Breast epithelium (tissue), 4 donors: ENCODE results near the gene SPSB1. TPM values are rescaled to one million over a fixed set of nuclear protein-coding genes. Genes with fewer than 3 reads are reported as not detected.

Source experiments
- DNase-seq, 2 donors: peaks; one replicate each; pipeline ENCODE4 v3.0.0-alpha.2; 2019; ENCODE audit warnings: low spot score in 2 of 2
- H3K27ac ChIP-seq, 2 donors: fragments of 200-600 bp; sonication (generic) in 1 of 2; one replicate each; pipeline ENCODE4 v1.5.1; 2016 to 2019; ENCODE audit warnings: mild to moderate bottlenecking in 1 of 2
- H3K27me3 ChIP-seq, 2 donors: fragments of 200-600 bp; sonication (generic) in 1 of 2; one replicate each; pipeline versions ENCODE4 v1.5.1 to v1.6.0; 2017 to 2019; ENCODE audit warnings: control low read depth in 1 of 2, mild to moderate bottlenecking in 1 of 2
- H3K36me3 ChIP-seq: fragments of 200-600 bp; one replicate; pipeline ENCODE4 v1.5.1; 2019
- H3K4me1 ChIP-seq, 2 donors: fragments of 200-600 bp; sonication (generic); one replicate each; pipeline ENCODE4 v1.5.1; 2016 to 2019; ENCODE audit warnings: control low read depth in 1 of 2
- H3K4me3 ChIP-seq, 3 donors: fragments of 200-600 bp; sonication (generic); 1 replicate in 2 of 3; 2 replicates in 1 of 3; pipeline ENCODE4 v1.5.1; 2016 to 2019; ENCODE audit warnings: mild to moderate bottlenecking in 3 of 3, moderate library complexity in 2 of 3
- H3K9me3 ChIP-seq, 2 donors: fragments of 200-600 bp; sonication (generic) in 1 of 2; one replicate each; pipeline ENCODE4 v1.5.1; 2016 to 2019; ENCODE audit warnings: control low read depth in 1 of 2
- POLR2A ChIP-seq: fragments of 450-650 bp; IDR thresholded peaks from one replicate; pipeline ENCODE4 v1.6.1; 2016; ENCODE audit warnings: antibody characterized with exemption, mild to moderate bottlenecking, moderate library complexity
- POLR2AphosphoS5 ChIP-seq, 3 donors: sonication (generic); formaldehyde crosslinking; IDR thresholded peaks; one replicate each; pipeline ENCODE4 v1.6.1; 2017; ENCODE audit warnings: antibody characterized with exemption in 3 of 3
- intact Hi-C: fragments of 100-400 bp; cut with DNase I; formaldehyde crosslinking; loops from one replicate; pipeline ENCODE4 v1.15.1; 2023; ENCODE audit warnings: low total_unique reads
- total RNA-seq, 3 donors: library from RNA; depleted of rRNA; stranded (reverse); fragments of >200 nt; gene quantifications; one replicate each; pipeline ENCODE4 v1.1.0, GENCODE V29; 2016
- TF ChIP-seq, protein P1 (sequence below), 3 donors: fragments of 450-650 bp; IDR thresholded peaks; one replicate each; pipeline ENCODE4 v1.5.1; 2016 to 2017; ENCODE audit warnings: antibody characterized with exemption in 3 of 3, mild to moderate bottlenecking in 3 of 3, moderate library complexity in 3 of 3

SPSB1 gene
- total RNA-seq, 3 donors from 2014 or later = 30.6 to 52.5 (median 34.4) TPM

DNA sequence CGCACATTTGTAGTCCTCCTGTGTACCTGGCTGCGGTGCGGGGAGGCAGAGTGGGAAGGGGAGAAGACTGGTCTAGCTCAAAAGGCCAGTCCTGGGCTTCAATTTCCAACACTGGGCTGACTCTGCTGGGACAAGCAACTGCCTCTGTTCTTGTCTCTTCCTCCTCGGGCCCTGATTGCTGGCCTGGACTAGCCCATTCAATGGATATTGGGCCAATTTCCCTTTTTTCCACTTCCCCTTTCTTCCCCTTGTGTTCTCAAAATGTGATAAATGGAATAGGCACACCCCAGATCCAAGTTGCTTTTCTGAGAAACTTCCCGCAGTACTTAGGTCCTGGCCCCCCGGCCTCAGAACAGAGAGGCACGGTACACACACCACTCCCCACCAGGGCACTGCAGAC lies 48.2 kb downstream of the SPSB1 start:
- H3K27me3 ChIP-seq = no peaks in the 10 kb centered on the region
- no peaks in the 10 kb centered on the region for H3K36me3 ChIP-seq
- H3K9me3 ChIP-seq = no peaks in the 10 kb centered on the region
- DNase-seq = no peak
- peaks cover 15 to 20% of the 10 kb centered on the region in 2 donors for H3K4me1 ChIP-seq
- TF ChIP-seq POLR2A (no peak), POLR2AphosphoS5 (IDR thresholded peaks at IDR 0.05) (no peak)
- TF ChIP-seq, protein P1, sequence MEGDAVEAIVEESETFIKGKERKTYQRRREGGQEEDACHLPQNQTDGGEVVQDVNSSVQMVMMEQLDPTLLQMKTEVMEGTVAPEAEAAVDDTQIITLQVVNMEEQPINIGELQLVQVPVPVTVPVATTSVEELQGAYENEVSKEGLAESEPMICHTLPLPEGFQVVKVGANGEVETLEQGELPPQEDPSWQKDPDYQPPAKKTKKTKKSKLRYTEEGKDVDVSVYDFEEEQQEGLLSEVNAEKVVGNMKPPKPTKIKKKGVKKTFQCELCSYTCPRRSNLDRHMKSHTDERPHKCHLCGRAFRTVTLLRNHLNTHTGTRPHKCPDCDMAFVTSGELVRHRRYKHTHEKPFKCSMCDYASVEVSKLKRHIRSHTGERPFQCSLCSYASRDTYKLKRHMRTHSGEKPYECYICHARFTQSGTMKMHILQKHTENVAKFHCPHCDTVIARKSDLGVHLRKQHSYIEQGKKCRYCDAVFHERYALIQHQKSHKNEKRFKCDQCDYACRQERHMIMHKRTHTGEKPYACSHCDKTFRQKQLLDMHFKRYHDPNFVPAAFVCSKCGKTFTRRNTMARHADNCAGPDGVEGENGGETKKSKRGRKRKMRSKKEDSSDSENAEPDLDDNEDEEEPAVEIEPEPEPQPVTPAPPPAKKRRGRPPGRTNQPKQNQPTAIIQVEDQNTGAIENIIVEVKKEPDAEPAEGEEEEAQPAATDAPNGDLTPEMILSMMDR (IDR thresholded peaks at IDR 0.05) = no peak
- peak overlapping the region in 1 of 2 donors; percentile 57 for H3K27ac ChIP-seq
- intact Hi-C loops = no loop called here
- H3K4me3 ChIP-seq = no peak overlapping the region

DNA sequence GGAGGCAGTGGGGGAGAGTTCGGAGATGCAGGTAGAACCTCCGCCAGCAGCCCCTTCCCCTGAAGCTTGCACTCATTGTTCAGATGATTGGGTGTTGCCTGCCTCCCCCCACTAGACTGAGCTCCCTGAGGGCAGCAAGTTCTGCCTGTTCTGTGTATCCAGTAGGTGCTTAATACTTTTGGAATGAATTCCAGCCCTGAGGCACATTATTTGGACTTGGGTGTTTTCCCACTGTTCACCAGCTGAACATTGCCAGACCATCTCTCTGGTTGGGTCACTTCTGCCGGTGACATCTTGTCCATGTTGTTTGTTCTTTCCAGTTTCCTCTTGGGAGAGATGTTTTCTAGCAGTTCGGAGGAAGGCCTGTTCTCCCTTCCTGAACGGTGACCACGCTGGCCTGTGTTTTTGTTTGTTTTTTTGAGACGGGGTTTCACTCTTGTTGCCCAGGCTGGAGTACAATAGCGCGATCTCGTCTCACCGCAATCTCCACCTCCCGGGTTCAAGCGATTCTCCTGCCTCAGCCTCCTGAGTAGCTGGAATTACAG lies 48.7 kb downstream of the SPSB1 start:
- intact Hi-C loops = no loop called here
- peak overlapping the region; percentile 57 to 71 for H3K27ac ChIP-seq
- H3K36me3 ChIP-seq = no peaks in the 10 kb centered on the region
- no peak overlapping the region for H3K4me3 ChIP-seq
- TF ChIP-seq POLR2A (no peak), POLR2AphosphoS5 (IDR thresholded peaks at IDR 0.05) (no peak)
- TF ChIP-seq, protein P1 (IDR thresholded peaks at IDR 0.05) = no peak
- DNase-seq = no peak
- no peaks in the 10 kb centered on the region for H3K27me3 ChIP-seq
- H3K9me3 ChIP-seq = no peaks in the 10 kb centered on the region
- peaks cover 15 to 24% of the 10 kb centered on the region in 2 donors for H3K4me1 ChIP-seq

DNA sequence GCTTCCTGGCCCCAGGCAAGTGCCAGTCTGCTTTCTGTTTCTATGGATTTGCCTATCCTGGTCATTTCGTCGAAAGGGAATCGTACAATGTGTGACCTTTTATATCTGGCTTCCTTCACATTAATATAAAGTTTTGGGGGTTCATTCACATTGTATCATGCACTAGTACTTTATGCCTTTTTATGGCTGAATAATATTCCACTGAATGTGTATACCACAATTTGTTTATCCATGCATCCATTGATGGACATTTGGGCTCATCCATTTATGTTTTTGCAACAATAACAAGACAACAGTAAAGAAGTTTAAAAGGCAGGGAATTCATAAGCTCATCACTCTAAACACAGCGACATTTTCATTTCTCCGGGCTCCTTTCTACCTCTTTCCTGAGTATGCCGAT lies 50.6 kb downstream of the SPSB1 start:
- no peak overlapping the region for H3K4me3 ChIP-seq
- peaks cover 12 to 28% of the 10 kb centered on the region in 2 donors for H3K4me1 ChIP-seq
- intact Hi-C loops = no loop called here
- H3K27me3 ChIP-seq = no peaks in the 10 kb centered on the region
- H3K36me3 ChIP-seq = no peaks in the 10 kb centered on the region
- H3K27ac ChIP-seq = no peak overlapping the region
- TF ChIP-seq POLR2A (no peak), POLR2AphosphoS5 (IDR thresholded peaks at IDR 0.05) (no peak)
- TF ChIP-seq, protein P1 (IDR thresholded peaks at IDR 0.05) = no peak
- DNase-seq = no peak
- H3K9me3 ChIP-seq = no peaks in the 10 kb centered on the region

DNA sequence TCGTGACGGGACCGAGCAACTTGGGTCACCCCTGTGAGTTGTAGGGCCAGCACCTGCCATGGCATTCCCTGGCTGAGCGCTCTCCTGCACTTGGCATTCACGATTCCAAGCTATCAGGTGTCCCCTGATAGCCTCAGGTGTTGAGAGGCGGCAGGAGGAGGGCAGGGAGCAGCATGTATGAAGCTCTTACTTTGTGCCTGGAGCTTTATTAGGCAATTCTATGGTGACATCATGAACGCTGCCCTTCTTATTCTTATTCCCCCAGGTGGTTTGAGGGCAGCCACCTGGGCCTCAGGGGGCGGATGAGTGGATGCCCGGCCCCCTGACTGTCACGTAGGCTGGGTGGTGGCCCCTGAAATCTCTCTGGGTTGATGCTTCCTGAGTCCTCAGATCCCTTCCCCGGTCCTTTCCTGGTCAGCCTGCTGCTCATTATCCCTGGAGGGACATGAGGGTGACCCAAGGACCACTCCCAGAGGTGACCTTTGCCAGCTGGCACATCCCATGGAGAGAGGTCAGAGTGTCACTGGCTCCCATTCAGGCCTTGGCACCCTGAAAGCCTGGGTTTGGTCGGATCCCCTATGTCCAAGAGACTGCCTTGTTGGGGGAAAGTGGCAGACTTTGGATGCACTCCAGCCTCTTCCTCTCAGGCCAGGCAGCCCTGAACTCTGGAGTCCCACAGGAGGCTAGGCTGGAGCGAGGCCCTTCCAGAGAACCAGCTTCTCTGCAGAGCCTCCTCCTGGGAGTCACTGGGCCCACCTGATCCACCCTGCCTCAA lies 51.9 kb downstream of the SPSB1 start:
- H3K4me1 ChIP-seq = peaks cover 8 to 23% of the 10 kb centered on the region in 2 donors
- no peaks in the 10 kb centered on the region for H3K9me3 ChIP-seq
- H3K36me3 ChIP-seq = no peaks in the 10 kb centered on the region
- H3K4me3 ChIP-seq = no peak overlapping the region
- TF ChIP-seq POLR2AphosphoS5 (IDR thresholded peaks at IDR 0.05) (no peak), POLR2A (no peak)
- TF ChIP-seq, protein P1 (IDR thresholded peaks at IDR 0.05) = no peak
- no peak for DNase-seq
- no peaks in the 10 kb centered on the region for H3K27me3 ChIP-seq
- intact Hi-C loops = no loop called here
- peak overlapping the region; percentile 62 to 85 for H3K27ac ChIP-seq

DNA sequence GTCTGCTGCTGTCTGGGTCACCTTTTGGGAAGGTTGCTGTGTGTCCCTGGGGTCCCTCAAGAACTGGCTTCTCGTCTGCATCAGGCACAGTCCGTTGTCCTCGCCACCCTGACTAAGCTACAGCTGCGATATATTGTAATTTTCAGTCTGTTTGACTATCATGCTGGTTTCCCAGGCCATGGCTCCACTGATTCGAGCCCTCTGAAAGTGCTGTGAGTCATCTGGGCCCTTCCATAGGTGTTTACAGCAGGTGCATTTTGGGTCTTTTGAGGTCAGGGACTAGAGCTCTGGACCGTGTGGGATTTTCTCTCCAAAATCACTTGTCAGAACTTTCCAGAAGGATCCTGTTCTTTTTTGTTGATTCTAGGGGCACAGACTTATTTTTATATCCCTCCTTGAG lies 52.8 kb downstream of the SPSB1 start:
- intact Hi-C loops = no loop called here
- Histone ChIP-seq H3K27ac (peak overlapping the region; percentile 62 to 85), H3K9me3 (no peaks in the 10 kb centered on the region), H3K27me3 (no peaks in the 10 kb centered on the region), H3K36me3 (no peaks in the 10 kb centered on the region), H3K4me3 (no peak overlapping the region), H3K4me1 (peaks cover 4 to 26% of the 10 kb centered on the region in 2 donors)
- DNase-seq = no peak
- TF ChIP-seq POLR2AphosphoS5 (IDR thresholded peaks at IDR 0.05) = no peak
- TF ChIP-seq, protein P1 (IDR thresholded peaks at IDR 0.05) = no peak
- no peak for TF ChIP-seq POLR2A
